Subcutaneous abdominal adipose tissue (tissue), 5 donors: ENCODE data around the gene LUC7L3.
A peak's percentile ranks its signal among the peaks of the same experiment; 100 is the strongest.

ENCODE experiments used
- H3K27ac ChIP-seq: one replicate; pipeline ENCODE4 v1.7.0; 2013; ENCODE audit warnings: low read depth, mild to moderate bottlenecking, inconsistent platforms, low read length, moderate library complexity
- H3K27me3 ChIP-seq, 5 donors: one replicate each; pipeline ENCODE4 v1.7.0; 2013; ENCODE audit warnings: low read length in 5 of 5, inconsistent platforms in 1 of 5; ENCODE audit not compliant: control insufficient read depth in 5 of 5, insufficient read depth in 4 of 5
- H3K36me3 ChIP-seq, 5 donors: one replicate each; pipeline ENCODE4 v1.7.0; 2013; ENCODE audit warnings: low read length in 5 of 5; ENCODE audit not compliant: control insufficient read depth in 5 of 5, insufficient read depth in 5 of 5
- H3K4me1 ChIP-seq, 5 donors: one replicate each; pipeline ENCODE4 v1.7.0; 2013; ENCODE audit warnings: low read length in 5 of 5, mild to moderate bottlenecking in 3 of 5, moderate library complexity in 1 of 5; ENCODE audit not compliant: control insufficient read depth in 5 of 5, insufficient read depth in 5 of 5
- H3K4me3 ChIP-seq, 5 donors: one replicate each; pipeline ENCODE4 v1.7.0; 2013; ENCODE audit warnings: low read length in 5 of 5, low read depth in 1 of 5
- H3K9ac ChIP-seq, 5 donors: one replicate each; pipeline ENCODE4 v1.7.0; 2013; ENCODE audit warnings: low read length in 5 of 5, mild to moderate bottlenecking in 4 of 5, moderate library complexity in 3 of 5
- H3K9me3 ChIP-seq, 5 donors: one replicate each; pipeline ENCODE4 v1.7.0; 2013; ENCODE audit warnings: low read length in 5 of 5; ENCODE audit not compliant: control insufficient read depth in 5 of 5
- donor health status: healthy.
- donor health status: healthy.
- donor health status: healthy.
- donor health status: healthy.
- donor health status: healthy.

Gene LUC7L3

GRCh38 chr17:50758524-50758923, 39.1 kb downstream of the LUC7L3 start:
- no peaks in the 10 kb centered on the region for H3K27me3 ChIP-seq
- H3K27ac ChIP-seq: no peak overlapping the region
- H3K4me3 ChIP-seq: no peak overlapping the region
- peaks cover 6 to 23% (median 16%) of the 10 kb centered on the region in 5 donors for H3K36me3 ChIP-seq
- H3K9me3 ChIP-seq: no peaks in the 10 kb centered on the region
- H3K4me1 ChIP-seq: peaks cover 0 to 10% (median 8%) of the 10 kb centered on the region in 5 donors
- H3K9ac ChIP-seq: no peak overlapping the region

- Histone ChIP-seq H3K4me1 (peaks cover 3 to 15% (median 14%) of the 10 kb centered on the region in 5 donors), H3K4me3 (no peak overlapping the region), H3K27ac (no peak overlapping the region), H3K9ac (no peak overlapping the region), H3K36me3 (peaks cover 1 to 18% (median 13%) of the 10 kb centered on the region in 5 donors), H3K27me3 (no peaks in the 10 kb centered on the region), H3K9me3 (no peaks in the 10 kb centered on the region)
Measured at GRCh38 chr17:50758989-50759544, 39.7 kb downstream of the LUC7L3 start.

GRCh38 chr17:50762177-50762576, 42.8 kb downstream of the LUC7L3 start:
- H3K9me3 ChIP-seq: no peaks in the 10 kb centered on the region
- no peaks in the 10 kb centered on the region for H3K36me3 ChIP-seq
- no peak overlapping the region for H3K4me3 ChIP-seq
- H3K27me3 ChIP-seq: no peaks in the 10 kb centered on the region
- no peak overlapping the region for H3K9ac ChIP-seq
- H3K27ac ChIP-seq: no peak overlapping the region
- peaks cover 13 to 43% (median 41%) of the 10 kb centered on the region in 5 donors for H3K4me1 ChIP-seq

- Histone ChIP-seq H3K4me1 (peaks cover 13 to 48% (median 41%) of the 10 kb centered on the region in 5 donors), H3K27me3 (no peaks in the 10 kb centered on the region), H3K9me3 (no peaks in the 10 kb centered on the region), H3K9ac (no peak overlapping the region), H3K36me3 (no peaks in the 10 kb centered on the region), H3K27ac (peak overlapping the region; percentile 62), H3K4me3 (peak overlapping the region in 1 of 5 donors; percentile 49)
Measured at GRCh38 chr17:50763716-50764475, 44.5 kb downstream of the LUC7L3 start.

GRCh38 chr17:50764734-50765149, 45.3 kb downstream of the LUC7L3 start:
- Histone ChIP-seq H3K4me1 (peaks cover 13 to 48% (median 41%) of the 10 kb centered on the region in 5 donors), H3K27ac (peak overlapping the region; percentile 62), H3K4me3 (no peak overlapping the region), H3K9me3 (no peaks in the 10 kb centered on the region), H3K36me3 (no peaks in the 10 kb centered on the region), H3K27me3 (no peaks in the 10 kb centered on the region), H3K9ac (no peak overlapping the region)

GRCh38 chr17:50765454-50766221, 46.2 kb downstream of the LUC7L3 start:
- H3K9ac ChIP-seq: peak overlapping the region in 2 of 5 donors; percentile 35 to 41
- H3K36me3 ChIP-seq: no peaks in the 10 kb centered on the region
- peaks cover 13 to 48% (median 41%) of the 10 kb centered on the region in 5 donors for H3K4me1 ChIP-seq
- no peaks in the 10 kb centered on the region for H3K27me3 ChIP-seq
- H3K4me3 ChIP-seq: peak overlapping the region in 4 of 5 donors; percentile 29 to 56 (median 41)
- peak overlapping the region; percentile 62 for H3K27ac ChIP-seq
- no peaks in the 10 kb centered on the region for H3K9me3 ChIP-seq

GRCh38 chr17:50766222-50767023, 47.0 kb downstream of the LUC7L3 start:
- no peak overlapping the region for H3K9ac ChIP-seq
- no peaks in the 10 kb centered on the region for H3K36me3 ChIP-seq
- peaks cover 13 to 48% (median 41%) of the 10 kb centered on the region in 5 donors for H3K4me1 ChIP-seq
- no peaks in the 10 kb centered on the region for H3K9me3 ChIP-seq
- no peak overlapping the region for H3K4me3 ChIP-seq
- peak overlapping the region; percentile 62 for H3K27ac ChIP-seq
- H3K27me3 ChIP-seq: no peaks in the 10 kb centered on the region

GRCh38 chr17:50767030-50767429, 47.6 kb downstream of the LUC7L3 start:
- H3K4me1 ChIP-seq: peaks cover 13 to 48% (median 41%) of the 10 kb centered on the region in 5 donors
- no peaks in the 10 kb centered on the region for H3K36me3 ChIP-seq
- no peak overlapping the region for H3K4me3 ChIP-seq
- no peaks in the 10 kb centered on the region for H3K9me3 ChIP-seq
- no peak overlapping the region for H3K27ac ChIP-seq
- no peaks in the 10 kb centered on the region for H3K27me3 ChIP-seq
- H3K9ac ChIP-seq: no peak overlapping the region

- peaks cover 13 to 48% (median 41%) of the 10 kb centered on the region in 5 donors for H3K4me1 ChIP-seq
- no peak within 1 kb of the TSS for H3K27ac ChIP-seq
- H3K36me3 ChIP-seq: no peaks in the 10 kb centered on the region
- no peak within 1 kb of the TSS for H3K9ac ChIP-seq
- no peaks in the 10 kb centered on the region for H3K9me3 ChIP-seq
- no peaks in the 10 kb centered on the region for H3K27me3 ChIP-seq
- no peak within 1 kb of the TSS for H3K4me3 ChIP-seq
Measured at GRCh38 chr17:50767446-50767845, 48.0 kb downstream of the LUC7L3 start, which contains the start of gene ANKRD40CL. ANKRD40CL (minus strand) TSS chr17:50767518; CDS start chr17:50766913, 605 bp downstream.
